OCI-LY7 (cell line): ENCODE measurements around the gene UCP1.

Source experiments
- EZH2phosphoT487 ChIP-seq: fragments of 200-600 bp; sonication (generic); IDR thresholded peaks from 2 replicates; pipeline ENCODE4 v1.6.1; 2018; ENCODE audit warnings: low read depth, borderline replicate concordance, mild to moderate bottlenecking, mixed run types, antibody characterized with exemption, low read length, moderate library complexity, mixed read lengths
- TF ChIP-seq, protein P1 (sequence below): fragments of 200-600 bp; sonication (generic); conservative IDR thresholded peaks from 2 replicates; pipeline ENCODE4 v1.5.1; 2014; ENCODE audit warnings: mild to moderate bottlenecking, antibody characterized with exemption, low read length, moderate library complexity, mixed read lengths

DNA sequence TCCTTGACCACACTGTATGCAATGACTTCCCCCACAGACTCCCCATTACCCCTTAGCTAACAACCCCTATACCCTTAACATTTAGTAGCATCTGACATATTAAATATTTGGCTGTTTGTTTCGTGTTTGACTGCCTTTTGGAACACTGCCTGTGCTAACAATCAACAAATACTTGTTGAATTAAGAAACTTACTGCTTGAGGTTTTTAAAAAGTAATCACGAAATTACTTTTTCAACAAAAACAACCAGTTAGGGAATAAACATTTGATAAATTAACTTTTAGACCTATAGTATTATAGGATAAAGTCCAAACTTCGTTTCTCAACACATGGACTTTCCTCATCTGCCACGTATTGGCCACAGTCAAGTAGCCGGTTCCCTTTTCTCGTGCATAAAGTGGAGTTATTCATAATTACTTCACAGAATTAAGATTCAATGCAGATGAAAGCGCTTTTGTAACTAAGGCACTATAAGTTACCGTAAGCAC, 45.3 kb downstream of the UCP1 start:
- TF ChIP-seq, protein P1, sequence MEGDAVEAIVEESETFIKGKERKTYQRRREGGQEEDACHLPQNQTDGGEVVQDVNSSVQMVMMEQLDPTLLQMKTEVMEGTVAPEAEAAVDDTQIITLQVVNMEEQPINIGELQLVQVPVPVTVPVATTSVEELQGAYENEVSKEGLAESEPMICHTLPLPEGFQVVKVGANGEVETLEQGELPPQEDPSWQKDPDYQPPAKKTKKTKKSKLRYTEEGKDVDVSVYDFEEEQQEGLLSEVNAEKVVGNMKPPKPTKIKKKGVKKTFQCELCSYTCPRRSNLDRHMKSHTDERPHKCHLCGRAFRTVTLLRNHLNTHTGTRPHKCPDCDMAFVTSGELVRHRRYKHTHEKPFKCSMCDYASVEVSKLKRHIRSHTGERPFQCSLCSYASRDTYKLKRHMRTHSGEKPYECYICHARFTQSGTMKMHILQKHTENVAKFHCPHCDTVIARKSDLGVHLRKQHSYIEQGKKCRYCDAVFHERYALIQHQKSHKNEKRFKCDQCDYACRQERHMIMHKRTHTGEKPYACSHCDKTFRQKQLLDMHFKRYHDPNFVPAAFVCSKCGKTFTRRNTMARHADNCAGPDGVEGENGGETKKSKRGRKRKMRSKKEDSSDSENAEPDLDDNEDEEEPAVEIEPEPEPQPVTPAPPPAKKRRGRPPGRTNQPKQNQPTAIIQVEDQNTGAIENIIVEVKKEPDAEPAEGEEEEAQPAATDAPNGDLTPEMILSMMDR, result no peak
- TF ChIP-seq EZH2phosphoT487, result no peak
